Stimulated activated CD8-positive, alpha-beta memory T cell treated with anti-CD3 and anti-CD28 coated beads, Interleukin-15, amount 100 ng/mL, for 48 hours (primary cell): ENCODE results near the gene ZNF385A.

ENCODE experiments used
- DNase-seq, 2 donors: peaks; one replicate each; pipeline ENCODE4 v3.0.0-alpha.2; 2020; ENCODE audit warnings: low read depth in 2 of 2

The ZNF385A gene

GRCh38 chr12:54373649-54374561 lies 10.6 kb downstream of the ZNF385A start:
- DNase-seq = no peak

GRCh38 chr12:54372113-54372806 lies 12.3 kb downstream of the ZNF385A start:
- DNase-seq = no peak

GRCh38 chr12:54371328-54372112 lies 13.0 kb downstream of the ZNF385A start:
- no peak for DNase-seq

- peak in 1 of 2 donors; percentile 36 for DNase-seq
These were observed 14.3 kb downstream of the ZNF385A start for GRCh38 chr12:54370171-54370730.

GRCh38 chr12:54369597-54370131 lies 14.9 kb downstream of the ZNF385A start:
- DNase-seq = no peak

- DNase-seq = peak; percentile 70 to 74
These were observed 15.6 kb downstream of the ZNF385A start for GRCh38 chr12:54368709-54369596.

GRCh38 chr12:54368025-54368708 lies 16.4 kb downstream of the ZNF385A start:
- no peak for DNase-seq

DNA sequence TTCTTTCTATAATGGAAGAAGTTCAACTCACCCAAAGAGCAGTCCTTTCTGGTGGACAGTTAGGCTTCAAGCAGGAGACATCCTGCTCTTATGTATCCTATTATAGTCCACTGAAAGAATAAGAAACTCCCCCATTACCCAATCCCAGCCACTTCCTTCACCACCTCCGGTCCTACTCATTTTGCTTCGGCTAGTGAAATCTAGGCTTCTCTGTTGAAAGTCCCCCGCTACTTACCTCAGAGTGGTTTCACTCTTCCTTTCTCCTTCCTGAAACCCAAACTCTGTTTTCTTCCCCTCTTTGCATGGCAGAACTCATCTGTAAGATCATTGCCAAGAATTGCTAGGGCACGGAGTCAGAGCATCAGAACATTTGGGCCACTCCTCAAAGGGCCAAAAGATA lies 20.1 kb downstream of the ZNF385A start, which contains the start of gene GPR84:
Gene GPR84, minus strand, starts transcription at position 74 of the 400 bp plus-strand sequence. CDS start 635 bp downstream, outside the sequence.
- no peak for DNase-seq

- no peak for DNase-seq
These were observed 20.9 kb downstream of the ZNF385A start for GRCh38 chr12:54363618-54364017.

DNA sequence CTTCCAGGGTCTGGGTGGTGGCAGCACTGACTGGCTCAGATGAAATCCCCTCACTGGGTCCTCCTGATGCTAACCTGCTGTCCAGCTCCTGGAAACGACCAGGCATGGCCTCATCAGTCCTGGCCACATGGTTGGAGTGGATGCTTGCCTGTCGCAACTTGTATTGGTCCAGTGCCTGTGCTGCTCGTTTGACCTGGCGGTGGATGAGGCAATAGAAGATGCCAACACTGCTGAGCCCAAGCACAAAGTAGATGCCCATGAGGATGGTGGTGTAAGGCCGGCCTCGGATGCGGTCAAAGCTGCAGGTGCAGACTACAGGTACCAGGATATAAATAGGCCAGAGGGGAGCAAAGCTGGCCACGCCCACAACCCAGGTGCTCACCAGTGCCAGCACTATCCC lies 21.5 kb downstream of the ZNF385A start:
- DNase-seq = no peak

DNA sequence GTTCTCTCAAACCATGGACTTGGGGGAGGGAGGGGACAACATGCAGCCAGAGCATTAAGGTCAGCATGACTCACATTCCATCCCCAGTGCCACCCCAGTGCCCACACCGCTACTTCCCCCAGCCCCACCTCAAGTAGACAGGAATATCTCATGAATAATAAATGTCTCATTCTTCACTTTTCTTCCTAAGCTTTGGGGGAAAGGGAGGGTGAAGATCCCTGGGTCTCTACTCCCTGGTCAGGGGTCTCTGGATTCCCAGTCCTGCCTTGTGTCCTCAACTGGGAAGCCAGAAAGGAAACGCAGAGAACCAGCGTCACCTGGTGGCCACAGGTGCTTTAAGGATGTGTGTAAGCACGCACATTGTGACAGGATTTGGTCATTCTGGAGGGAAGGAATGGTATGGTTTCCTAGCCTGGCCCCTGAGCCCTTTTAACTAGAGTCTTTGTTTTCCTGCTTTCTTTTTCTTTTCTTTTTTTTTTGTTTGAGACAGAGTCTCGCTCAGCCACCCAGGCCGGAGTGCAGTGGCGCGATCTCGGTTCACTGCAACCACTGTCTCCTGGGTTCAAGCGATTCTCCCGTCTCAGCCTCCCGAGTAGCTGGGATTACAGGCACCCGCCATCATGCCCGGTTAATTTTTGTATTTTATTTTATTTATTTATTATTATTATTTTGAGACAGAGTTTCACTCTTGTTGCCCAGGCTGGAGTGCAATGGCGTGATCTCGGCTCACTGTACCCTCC lies 23.6 kb downstream of the ZNF385A start:
- no peak for DNase-seq

DNA sequence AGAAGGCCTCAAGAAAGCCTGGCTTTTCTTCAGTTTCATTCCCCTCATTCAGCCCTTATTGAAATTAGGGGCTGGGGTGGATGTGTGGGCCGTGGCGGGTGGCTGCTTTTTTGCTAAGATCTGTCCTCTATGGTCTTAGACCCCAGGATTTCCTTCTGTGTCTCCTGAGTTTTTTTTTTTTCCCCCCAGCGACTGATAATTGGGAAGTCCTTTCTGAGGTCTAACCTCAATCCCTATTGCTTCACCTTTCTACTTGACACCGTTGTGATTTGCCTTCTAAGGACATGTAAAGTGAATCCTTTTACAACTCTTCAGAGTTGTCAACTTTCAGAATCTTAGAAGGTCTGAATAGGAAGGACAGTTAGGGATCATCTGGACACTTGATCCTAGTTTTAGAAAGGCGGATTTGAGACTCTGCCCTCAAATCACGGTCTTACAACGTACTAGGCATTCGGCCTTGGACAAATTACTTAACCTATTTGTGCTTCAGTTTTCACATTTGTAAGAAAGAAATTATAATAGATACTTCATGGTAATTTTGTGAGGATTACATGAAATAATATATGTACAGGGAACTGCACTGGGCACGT lies 24.7 kb downstream of the ZNF385A start:
- DNase-seq = no peak

GRCh38 chr12:54358945-54359761 lies 25.4 kb downstream of the ZNF385A start:
- peak; percentile 87 to 88 for DNase-seq

GRCh38 chr12:54358191-54358944 lies 26.2 kb downstream of the ZNF385A start:
- DNase-seq = peak in 1 of 2 donors; percentile 31

- no peak for DNase-seq
These were observed 26.9 kb downstream of the ZNF385A start for GRCh38 chr12:54357506-54358190.

DNA sequence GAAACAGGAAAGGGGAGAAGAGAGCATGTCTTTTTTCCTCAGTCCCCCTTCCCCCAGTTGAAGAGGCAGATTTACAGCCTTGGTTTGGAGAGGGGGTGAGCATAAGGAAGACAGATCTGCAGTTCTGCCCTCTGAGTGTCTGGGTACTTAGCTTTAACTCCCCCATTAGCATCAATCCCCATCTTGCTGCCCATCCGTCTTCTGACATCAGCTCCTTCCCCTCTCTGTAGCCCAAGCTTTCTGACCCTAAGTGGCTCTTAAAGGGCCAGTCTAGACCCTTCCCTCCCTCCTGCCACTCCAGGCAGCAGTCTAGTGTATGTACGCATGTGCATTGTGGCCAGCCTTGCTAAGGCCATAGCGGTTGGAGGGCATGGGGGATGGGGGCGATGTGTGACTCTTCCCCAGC lies 27.6 kb downstream of the ZNF385A start:
- DNase-seq = no peak
